CD4-positive, CD25-positive, alpha-beta regulatory T cell (primary cell): ENCODE measurements around the gene RDH5. TPM values are rescaled to one million over a fixed set of nuclear protein-coding genes. Genes with fewer than 3 reads are reported as not detected.
A peak's percentile ranks its signal among the peaks of the same experiment; 100 is the strongest.

Experiments used
- ATAC-seq, 2 donors: fragments of 150-1000 bp; cut with Tn5 transposase; one replicate each; pipeline ENCODE4 v1.10.0; 2021; ENCODE audit warnings: low read depth in 2 of 2, moderate number of reproducible peaks in 2 of 2, moderate library complexity in 1 of 2
- DNase-seq, 3 donors: peaks; one replicate each; pipeline versions ENCODE4 v3.0.0 to v3.0.0-alpha.2; 2012 to 2022; ENCODE audit warnings: mixed read lengths in 1 of 3
- H3K27ac ChIP-seq: one replicate; pipeline ENCODE4 v1.7.0; 2013; ENCODE audit warnings: mild to moderate bottlenecking, low read length; ENCODE audit not compliant: insufficient read depth, poor library complexity, severe bottlenecking
- H3K27me3 ChIP-seq: one replicate; pipeline ENCODE4 v1.7.0; 2013; ENCODE audit warnings: low read length; ENCODE audit not compliant: control insufficient read depth, insufficient read depth
- H3K36me3 ChIP-seq: one replicate; pipeline ENCODE4 v1.7.0; 2013; ENCODE audit warnings: mild to moderate bottlenecking, low read length, moderate library complexity; ENCODE audit not compliant: control insufficient read depth, insufficient read depth
- H3K4me1 ChIP-seq: 2 replicates; pipeline ENCODE4 v1.7.0; 2013; ENCODE audit warnings: mild to moderate bottlenecking, low read length; ENCODE audit not compliant: insufficient read depth, control insufficient read depth, poor library complexity, severe bottlenecking
- H3K4me3 ChIP-seq: one replicate; pipeline ENCODE4 v1.7.0; 2013; ENCODE audit warnings: low read depth, mild to moderate bottlenecking, low read length, moderate library complexity
- H3K9me3 ChIP-seq, 2 experiments: 1 replicate in 1 of 2; 2 replicates in 1 of 2; pipeline ENCODE4 v1.7.0; 2013; ENCODE audit warnings: low read length in 2 of 2, mild to moderate bottlenecking in 1 of 2, moderate library complexity in 1 of 2; ENCODE audit not compliant: control insufficient read depth in 2 of 2
- H3K27ac Mint-ChIP-seq, 3 donors: one replicate each; pipeline ENCODE4 v1.8.0; 2020 to 2022; ENCODE audit warnings: mild to moderate bottlenecking in 3 of 3, mixed read lengths in 3 of 3, moderate library complexity in 2 of 3
- H3K27me3 Mint-ChIP-seq: one replicate; pipeline ENCODE4 v1.8.0; 2022; ENCODE audit warnings: mild to moderate bottlenecking, mixed read lengths
- H3K36me3 Mint-ChIP-seq: one replicate; pipeline ENCODE4 v1.8.0; 2020; ENCODE audit warnings: mixed read lengths
- H3K4me1 Mint-ChIP-seq, 4 donors: one replicate each; pipeline ENCODE4 v1.8.0; 2020 to 2022; ENCODE audit warnings: mixed read lengths in 4 of 4, mild to moderate bottlenecking in 1 of 4
- H3K4me3 Mint-ChIP-seq, 4 donors: one replicate each; pipeline ENCODE4 v1.8.0; 2020 to 2022; ENCODE audit warnings: mild to moderate bottlenecking in 4 of 4, mixed read lengths in 4 of 4, moderate library complexity in 3 of 4
- H3K9me3 Mint-ChIP-seq, 7 donors: one replicate each; pipeline ENCODE4 v1.8.0; 2020 to 2022; ENCODE audit warnings: mixed read lengths in 7 of 7, mild to moderate bottlenecking in 3 of 7, moderate library complexity in 2 of 7
- polyA plus RNA-seq, 4 donors: library from polyadenylated mRNA; unstranded; fragments of 300-500 nt; fragmentation: Illumina TruSeq; gene quantifications; one replicate each; pipeline ENCODE4 v1.2.3, GENCODE V29; 2021
- total RNA-seq: library from RNA; stranded (reverse); gene quantifications from one replicate; pipeline ENCODE4 v1.2.3, GENCODE V29; 2022

Gene RDH5
- total and polyA plus RNA-seq, 5 donors from 2014 or later = 0.94 to 10.1 (median 1.5) TPM

GRCh38 chr12:55703901-55704761 lies 16.1 kb upstream of the RDH5 start:
- Mint-ChIP-seq H3K27ac (no peak overlapping the region), H3K4me3 (no peak overlapping the region), H3K9me3 (no peaks in the 10 kb centered on the region), H3K27me3 (peaks cover 45% of the 10 kb centered on the region), H3K36me3 (no peaks in the 10 kb centered on the region), H3K4me1 (peaks cover 0 to 19% (median 9%) of the 10 kb centered on the region in 4 donors)
- Histone ChIP-seq H3K36me3 (no peaks in the 10 kb centered on the region), H3K4me1 (peaks cover 19% of the 10 kb centered on the region), H3K27me3 (peaks cover 13% of the 10 kb centered on the region), H3K27ac (no peak overlapping the region), H3K9me3 (no peaks in the 10 kb centered on the region), H3K4me3 (no peak overlapping the region)
- ATAC-seq (no peak), DNase-seq (no peak)

DNA sequence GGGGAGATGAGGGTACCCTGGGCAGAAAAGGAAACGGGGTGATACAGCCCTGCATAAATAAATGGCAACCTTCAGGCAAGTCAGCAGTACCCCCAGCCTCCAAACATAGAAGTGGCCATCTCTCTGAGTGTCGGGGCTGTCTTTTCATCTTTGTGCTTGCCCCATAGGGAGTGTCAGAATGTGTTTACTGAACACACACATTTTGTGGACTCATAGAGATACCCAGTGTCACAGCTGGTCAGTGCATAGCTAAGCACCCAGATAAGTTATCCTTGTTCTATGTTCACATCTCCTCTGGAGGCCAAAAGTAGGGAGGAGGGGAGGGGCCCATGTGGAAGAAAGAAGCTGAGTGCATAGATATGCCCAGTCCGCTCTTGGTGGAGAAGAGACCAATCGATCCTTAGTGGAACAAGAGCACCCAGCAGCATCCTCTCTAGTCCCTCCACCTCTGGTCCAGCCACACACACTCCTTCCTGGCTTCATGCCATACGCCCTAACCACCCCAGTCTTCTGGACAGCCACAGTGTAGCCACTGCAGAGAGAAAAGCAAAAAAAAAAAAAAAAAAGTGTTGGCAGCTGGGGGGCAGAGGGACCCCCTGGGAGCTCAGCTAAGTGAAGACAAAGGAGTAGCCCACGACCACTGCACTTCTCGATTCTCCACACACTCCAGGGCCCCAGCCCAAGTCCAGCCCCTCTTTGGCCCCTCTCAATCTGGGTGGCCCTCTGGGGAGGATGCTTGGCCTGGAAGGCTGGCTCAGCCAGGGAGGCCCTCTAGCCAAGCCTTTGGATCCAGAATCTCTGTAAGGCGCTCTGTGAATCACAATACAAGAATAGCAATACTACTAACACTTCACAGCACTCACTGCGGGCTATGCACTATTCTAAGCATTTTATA lies 15.1 kb upstream of the RDH5 start:
- no peak overlapping the region for H3K4me3 ChIP-seq
- no peaks in the 10 kb centered on the region for H3K9me3 ChIP-seq
- Mint-ChIP-seq H3K4me3 (peak overlapping the region in 2 of 4 donors; percentile 16 to 18), H3K27ac (peak overlapping the region in 1 of 3 donors; percentile 48), H3K4me1 (peaks cover 0 to 20% (median 10%) of the 10 kb centered on the region in 4 donors), H3K36me3 (no peaks in the 10 kb centered on the region), H3K9me3 (no peaks in the 10 kb centered on the region), H3K27me3 (peaks cover 54% of the 10 kb centered on the region)
- H3K4me1 ChIP-seq = peaks cover 19% of the 10 kb centered on the region
- H3K36me3 ChIP-seq = no peaks in the 10 kb centered on the region
- H3K27ac ChIP-seq = no peak overlapping the region
- ATAC-seq (no peak), DNase-seq (no peak)
- peaks cover 14% of the 10 kb centered on the region for H3K27me3 ChIP-seq

DNA sequence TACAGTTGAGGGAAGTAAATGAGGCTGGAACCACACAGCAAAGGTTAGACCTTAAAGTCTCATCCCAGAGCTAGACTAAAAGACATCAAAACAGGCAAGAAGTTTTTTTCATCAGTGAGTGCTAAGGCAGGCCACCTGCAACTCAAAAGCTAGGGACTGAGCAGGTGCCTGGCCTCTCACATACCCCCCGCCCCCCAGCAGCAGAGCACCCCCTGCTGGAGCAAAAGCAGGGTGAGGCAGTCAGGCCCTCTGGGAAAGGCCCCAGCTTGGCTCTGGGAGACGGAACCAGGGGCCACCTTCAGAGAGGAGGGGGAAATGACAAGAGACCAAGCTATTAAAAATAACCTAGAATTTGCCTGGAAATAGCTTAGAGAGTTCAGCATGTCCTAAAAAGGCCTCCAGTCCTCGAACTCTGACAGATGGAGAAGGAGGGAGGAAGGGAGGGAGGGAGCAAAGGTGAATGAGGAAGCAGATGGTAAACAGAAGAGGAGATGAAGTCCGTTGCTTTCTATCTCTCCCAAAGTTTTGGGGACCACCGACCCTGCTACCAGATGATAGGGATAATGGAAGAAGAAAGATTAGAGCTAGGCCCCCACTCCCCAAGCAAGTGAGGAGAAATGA lies 14.3 kb upstream of the RDH5 start:
- DNase-seq = no peak
- ATAC-seq = no peak
- H3K9me3 ChIP-seq = no peaks in the 10 kb centered on the region
- H3K36me3 ChIP-seq = no peaks in the 10 kb centered on the region
- Mint-ChIP-seq H3K36me3 (no peaks in the 10 kb centered on the region), H3K9me3 (no peaks in the 10 kb centered on the region), H3K4me3 (peak overlapping the region in 3 of 4 donors; percentile 47 to 80 (median 59)), H3K4me1 (peaks cover 0 to 20% (median 10%) of the 10 kb centered on the region in 4 donors), H3K27ac (no peak overlapping the region), H3K27me3 (peaks cover 60% of the 10 kb centered on the region)
- H3K4me3 ChIP-seq = no peak overlapping the region
- peaks cover 19% of the 10 kb centered on the region for H3K4me1 ChIP-seq
- peaks cover 14% of the 10 kb centered on the region for H3K27me3 ChIP-seq
- H3K27ac ChIP-seq = no peak overlapping the region

- Histone ChIP-seq H3K4me3 (no peak overlapping the region), H3K36me3 (no peaks in the 10 kb centered on the region), H3K27ac (no peak overlapping the region), H3K9me3 (no peaks in the 10 kb centered on the region), H3K27me3 (peaks cover 14% of the 10 kb centered on the region), H3K4me1 (peaks cover 19% of the 10 kb centered on the region)
- ATAC-seq (no peak), DNase-seq (no peak)
- Mint-ChIP-seq H3K27me3 (peaks cover 62% of the 10 kb centered on the region), H3K9me3 (no peaks in the 10 kb centered on the region), H3K4me3 (peak overlapping the region; percentile 10 to 89 (median 66)), H3K4me1 (peaks cover 0 to 20% (median 10%) of the 10 kb centered on the region in 4 donors), H3K27ac (peak overlapping the region in 1 of 3 donors; percentile 48), H3K36me3 (no peaks in the 10 kb centered on the region)
Measured at GRCh38 chr12:55706568-55707218, 13.5 kb upstream of the RDH5 start.

DNA sequence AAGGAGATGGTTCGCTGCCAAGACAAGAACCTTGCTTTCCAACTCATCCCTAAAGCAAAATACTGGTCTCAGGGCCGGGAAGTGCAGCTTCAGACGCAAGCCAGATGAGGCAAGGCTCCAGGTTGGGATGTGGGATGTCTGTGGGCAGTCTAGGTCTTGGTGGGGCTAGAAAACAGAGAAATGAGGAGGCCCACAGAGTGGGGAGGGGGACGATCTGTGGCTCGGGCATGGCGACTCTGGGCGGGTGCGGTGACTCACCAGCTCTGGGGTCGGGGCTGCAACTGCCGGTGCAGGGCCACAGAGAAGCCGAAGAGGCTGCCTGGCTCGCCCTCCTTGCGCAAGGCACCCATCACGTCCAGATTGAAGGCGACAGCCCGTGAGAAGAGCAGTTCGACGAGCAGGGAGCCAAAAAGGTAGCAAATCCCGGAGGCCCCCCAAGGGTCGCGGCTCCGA lies 12.9 kb upstream of the RDH5 start:
- ATAC-seq = peak in 1 of 2 donors; percentile 16
- Mint-ChIP-seq H3K36me3 (no peaks in the 10 kb centered on the region), H3K27ac (peak overlapping the region in 1 of 3 donors; percentile 48), H3K9me3 (peaks cover 0 to 3% (median 0%) of the 10 kb centered on the region in 7 donors), H3K27me3 (peaks cover 67% of the 10 kb centered on the region), H3K4me3 (peak overlapping the region; percentile 34 to 89 (median 69)), H3K4me1 (peaks cover 0 to 20% (median 10%) of the 10 kb centered on the region in 4 donors)
- no peak overlapping the region for H3K4me3 ChIP-seq
- no peaks in the 10 kb centered on the region for H3K36me3 ChIP-seq
- DNase-seq = no peak
- H3K27me3 ChIP-seq = peaks cover 14% of the 10 kb centered on the region
- no peaks in the 10 kb centered on the region for H3K9me3 ChIP-seq
- H3K4me1 ChIP-seq = peaks cover 19% of the 10 kb centered on the region
- H3K27ac ChIP-seq = no peak overlapping the region

- ATAC-seq = peak; percentile 46 to 54
- Histone ChIP-seq H3K4me1 (peaks cover 19% of the 10 kb centered on the region), H3K4me3 (peak within 1 kb of the TSS; percentile 69), H3K27me3 (peaks cover 14% of the 10 kb centered on the region), H3K9me3 (no peaks in the 10 kb centered on the region), H3K36me3 (no peaks in the 10 kb centered on the region), H3K27ac (no peak within 1 kb of the TSS)
- Mint-ChIP-seq H3K27me3 (peaks cover 63% of the 10 kb centered on the region), H3K4me1 (peaks cover 0 to 20% (median 10%) of the 10 kb centered on the region in 4 donors), H3K9me3 (peaks cover 0 to 3% (median 0%) of the 10 kb centered on the region in 7 donors), H3K4me3 (peak within 1 kb of the TSS; percentile 77 to 93 (median 88)), H3K36me3 (no peaks in the 10 kb centered on the region), H3K27ac (peak within 1 kb of the TSS in 1 of 3 donors; percentile 48)
- peak in 2 of 3 donors; percentile 32 to 65 for DNase-seq
Measured at GRCh38 chr12:55707841-55708694, 12.1 kb upstream of the RDH5 start, which contains the start of gene ITGA7. Gene ITGA7, minus strand, starts transcription at chr12:55707904. Its CDS starts 222 bp downstream, at chr12:55707682.
